HEK293 (cell line): ENCODE measurements around the gene NR3C1.

Experiments used
- CTCF ChIA-PET: fragments of 350-600 bp; formaldehyde crosslinking; extraction: SDS; loops from one replicate; lab custom pipeline; 2021; ENCODE audit warnings: antibody characterized with exemption; lab: Yijun Ruan, JAX
- POLR2A ChIA-PET: fragments of 300-600 bp; formaldehyde crosslinking; extraction: SDS; loops from one replicate; lab custom pipeline; 2020; ENCODE audit warnings: antibody characterized with exemption, inconsistent platforms; lab: Yijun Ruan, JAX
- H3K27ac ChIP-seq: fragments of 200-500 bp; sonication (Bioruptor generic); 2 replicates; pipeline ENCODE4 v1.5.1; 2014; ENCODE audit warnings: low read depth, low read length, control low read depth, inconsistent platforms; ENCODE audit errors: extremely low read depth
- H3K36me3 ChIP-seq, 2 experiments: fragments of 200-500 bp in 1 of 2; sonication (Bioruptor generic) in 1 of 2; 1 replicate in 1 of 2; 2 replicates in 1 of 2; pipeline ENCODE4 v1.5.1; 2014 to 2017; ENCODE audit warnings: inconsistent platforms in 2 of 2, low read length in 2 of 2; ENCODE audit not compliant: control insufficient read depth in 2 of 2, insufficient read depth in 1 of 2
- H3K4me1 ChIP-seq: fragments of 200-500 bp; sonication (Bioruptor generic); 2 replicates; pipeline ENCODE4 v1.5.1; 2014; ENCODE audit warnings: mild to moderate bottlenecking, low read length, inconsistent platforms; ENCODE audit not compliant: control insufficient read depth, insufficient read depth
- H3K4me3 ChIP-seq: 2 replicates; pipeline ENCODE4 v1.5.1; 2011; ENCODE audit warnings: low read depth, mild to moderate bottlenecking, control low read depth, low read length, moderate library complexity
- H3K9me3 ChIP-seq: fragments of 200-500 bp; sonication (Bioruptor generic); 2 replicates; pipeline ENCODE4 v1.5.1; 2014; ENCODE audit warnings: low read depth, low read length, inconsistent platforms; ENCODE audit not compliant: control insufficient read depth, insufficient read depth
- EGR2 ChIP-seq: fragments of 450-650 bp; formaldehyde crosslinking; IDR thresholded peaks from 2 replicates; pipeline ENCODE4 v1.5.1; 2016; ENCODE audit warnings: low read depth, missing biosample characterization, missing genetic modification characterization
- RBAK ChIP-seq: fragments of 450-650 bp; formaldehyde crosslinking; IDR thresholded peaks from 2 replicates; pipeline ENCODE4 v1.5.1; 2016; ENCODE audit warnings: missing biosample characterization, missing genetic modification characterization
- ZFHX2 ChIP-seq: fragments of 450-650 bp; formaldehyde crosslinking; conservative IDR thresholded peaks from 2 replicates; pipeline ENCODE4 v1.5.1; 2016; ENCODE audit warnings: missing biosample characterization, missing genetic modification characterization
- ZNF24 ChIP-seq: fragments of 450-650 bp; formaldehyde crosslinking; IDR thresholded peaks from 2 replicates; pipeline ENCODE4 v1.5.1; 2016; ENCODE audit warnings: missing biosample characterization, missing genetic modification characterization
- ZNF335 ChIP-seq: fragments of 450-650 bp; formaldehyde crosslinking; conservative IDR thresholded peaks from 2 replicates; pipeline ENCODE4 v1.5.1; 2016; ENCODE audit warnings: missing biosample characterization, missing genetic modification characterization
- ZNF621 ChIP-seq: fragments of 450-650 bp; formaldehyde crosslinking; IDR thresholded peaks from 2 replicates; pipeline ENCODE4 v1.5.1; 2017; ENCODE audit warnings: missing biosample characterization, missing genetic modification characterization
- ZNF623 ChIP-seq: fragments of 450-650 bp; formaldehyde crosslinking; IDR thresholded peaks from 2 replicates; pipeline ENCODE4 v1.5.1; 2016; ENCODE audit warnings: missing biosample characterization, missing genetic modification characterization
- ZNF76 ChIP-seq: fragments of 450-650 bp; formaldehyde crosslinking; IDR thresholded peaks from 2 replicates; pipeline ENCODE4; 2016; ENCODE audit warnings: low read depth, missing biosample characterization, missing genetic modification characterization, borderline replicate concordance
- ZNF768 ChIP-seq: fragments of 450-650 bp; formaldehyde crosslinking; IDR thresholded peaks from 2 replicates; pipeline ENCODE4 v1.5.1; 2018; ENCODE audit warnings: missing biosample characterization, mild to moderate bottlenecking, missing genetic modification characterization
- ZNF785 ChIP-seq: fragments of 450-650 bp; formaldehyde crosslinking; IDR thresholded peaks from 2 replicates; pipeline ENCODE4 v1.5.1; 2016; ENCODE audit warnings: missing biosample characterization, missing genetic modification characterization
- ZNF843 ChIP-seq: fragments of 450-650 bp; formaldehyde crosslinking; IDR thresholded peaks from 2 replicates; pipeline ENCODE4 v1.5.1; 2016; ENCODE audit warnings: missing biosample characterization, missing genetic modification characterization
- TF ChIP-seq, protein P1 (sequence below): fragments of 450-650 bp; formaldehyde crosslinking; IDR thresholded peaks from 2 replicates; pipeline ENCODE4 v1.5.1; 2016; ENCODE audit warnings: missing biosample characterization, missing genetic modification characterization
- TF ChIP-seq, protein P2 (sequence below): fragments of 450-650 bp; formaldehyde crosslinking; IDR thresholded peaks from 2 replicates; pipeline ENCODE4 v1.5.1; 2016; ENCODE audit warnings: missing biosample characterization, missing genetic modification characterization

Gene NR3C1

DNA sequence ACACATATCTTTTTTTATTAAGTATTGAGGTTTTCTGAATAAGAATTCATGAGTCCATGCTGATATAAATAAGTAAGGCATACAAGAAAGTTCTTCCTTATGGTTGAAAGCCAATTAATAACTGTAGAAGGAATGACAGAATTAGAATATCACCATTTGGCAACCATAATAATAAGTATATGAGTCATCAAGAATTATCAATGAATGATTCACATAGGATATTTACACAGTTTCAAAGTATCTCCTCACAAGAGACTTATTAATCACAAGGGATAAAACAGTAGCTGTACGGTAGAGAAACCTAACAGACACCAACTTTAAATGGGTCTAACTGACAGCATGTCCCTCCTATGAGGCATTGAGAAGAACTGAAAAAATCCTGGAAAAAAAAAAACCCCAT is 161.6 kb downstream of the NR3C1 start:
- Histone ChIP-seq H3K4me1 (peaks cover 4% of the 10 kb centered on the region; the same call in 1 of the 2 replicates), H3K36me3 (no peaks in the 10 kb centered on the region), H3K27ac (no peak overlapping the region), H3K9me3 (no peaks in the 10 kb centered on the region), H3K4me3 (no peak overlapping the region)
- TF ChIP-seq, protein P1, sequence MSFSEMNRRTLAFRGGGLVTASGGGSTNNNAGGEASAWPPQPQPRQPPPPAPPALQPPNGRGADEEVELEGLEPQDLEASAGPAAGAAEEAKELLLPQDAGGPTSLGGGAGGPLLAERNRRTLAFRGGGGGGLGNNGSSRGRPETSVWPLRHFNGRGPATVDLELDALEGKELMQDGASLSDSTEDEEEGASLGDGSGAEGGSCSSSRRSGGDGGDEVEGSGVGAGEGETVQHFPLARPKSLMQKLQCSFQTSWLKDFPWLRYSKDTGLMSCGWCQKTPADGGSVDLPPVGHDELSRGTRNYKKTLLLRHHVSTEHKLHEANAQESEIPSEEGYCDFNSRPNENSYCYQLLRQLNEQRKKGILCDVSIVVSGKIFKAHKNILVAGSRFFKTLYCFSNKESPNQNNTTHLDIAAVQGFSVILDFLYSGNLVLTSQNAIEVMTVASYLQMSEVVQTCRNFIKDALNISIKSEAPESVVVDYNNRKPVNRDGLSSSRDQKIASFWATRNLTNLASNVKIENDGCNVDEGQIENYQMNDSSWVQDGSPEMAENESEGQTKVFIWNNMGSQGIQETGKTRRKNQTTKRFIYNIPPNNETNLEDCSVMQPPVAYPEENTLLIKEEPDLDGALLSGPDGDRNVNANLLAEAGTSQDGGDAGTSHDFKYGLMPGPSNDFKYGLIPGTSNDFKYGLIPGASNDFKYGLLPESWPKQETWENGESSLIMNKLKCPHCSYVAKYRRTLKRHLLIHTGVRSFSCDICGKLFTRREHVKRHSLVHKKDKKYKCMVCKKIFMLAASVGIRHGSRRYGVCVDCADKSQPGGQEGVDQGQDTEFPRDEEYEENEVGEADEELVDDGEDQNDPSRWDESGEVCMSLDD (tag by site-specific recombination) = no peak
- TF ChIP-seq ZNF335 (tag by site-specific recombination) (no peak), RBAK (no peak), ZNF785 (tag by site-specific recombination) (no peak), ZNF768 (tag by site-specific recombination) (no peak), ZNF76 (no peak), ZNF24 (tag by site-specific recombination) (no peak)
- TF ChIP-seq, protein P2, sequence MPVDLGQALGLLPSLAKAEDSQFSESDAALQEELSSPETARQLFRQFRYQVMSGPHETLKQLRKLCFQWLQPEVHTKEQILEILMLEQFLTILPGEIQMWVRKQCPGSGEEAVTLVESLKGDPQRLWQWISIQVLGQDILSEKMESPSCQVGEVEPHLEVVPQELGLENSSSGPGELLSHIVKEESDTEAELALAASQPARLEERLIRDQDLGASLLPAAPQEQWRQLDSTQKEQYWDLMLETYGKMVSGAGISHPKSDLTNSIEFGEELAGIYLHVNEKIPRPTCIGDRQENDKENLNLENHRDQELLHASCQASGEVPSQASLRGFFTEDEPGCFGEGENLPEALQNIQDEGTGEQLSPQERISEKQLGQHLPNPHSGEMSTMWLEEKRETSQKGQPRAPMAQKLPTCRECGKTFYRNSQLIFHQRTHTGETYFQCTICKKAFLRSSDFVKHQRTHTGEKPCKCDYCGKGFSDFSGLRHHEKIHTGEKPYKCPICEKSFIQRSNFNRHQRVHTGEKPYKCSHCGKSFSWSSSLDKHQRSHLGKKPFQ = no peak
- POLR2A ChIA-PET = no interaction called here
- CTCF ChIA-PET = interaction anchor here (0.6 kb wide), 1 partner anchor 16 kb away, joined by 3 read pairs; no protein-coding TSS in a partner anchor

DNA sequence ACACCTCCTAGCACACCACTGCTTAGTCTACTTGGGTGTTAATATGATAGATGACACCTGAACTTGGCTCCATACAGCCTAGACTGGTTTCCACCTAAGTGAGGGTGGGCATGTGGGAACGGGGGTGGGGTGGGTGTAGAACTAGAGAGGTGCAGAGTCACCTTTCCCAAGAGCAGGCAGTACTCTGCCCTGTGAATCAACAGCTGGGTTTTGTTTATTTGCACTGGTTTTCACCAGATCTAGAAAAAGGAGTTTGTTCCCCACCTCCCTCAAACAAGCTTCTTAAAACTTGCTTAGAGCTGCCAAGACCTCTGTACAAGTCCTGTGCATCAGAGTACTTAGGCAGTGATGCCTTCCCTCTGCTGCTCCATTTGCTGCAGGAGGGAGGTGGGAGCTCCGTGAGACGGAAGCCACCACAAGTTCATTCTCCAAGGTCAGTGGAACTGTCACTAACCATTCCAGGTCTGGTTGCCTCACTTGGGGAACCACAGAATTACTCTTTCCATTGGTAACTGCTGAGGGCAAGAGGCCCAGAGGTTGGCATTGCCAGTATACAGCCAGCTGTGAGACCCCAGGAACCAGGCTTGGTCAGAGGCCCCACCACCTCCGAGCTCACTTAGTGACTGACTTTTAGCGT is 163.5 kb downstream of the NR3C1 start:
- Histone ChIP-seq H3K27ac (no peak overlapping the region), H3K4me3 (no peak overlapping the region), H3K9me3 (no peaks in the 10 kb centered on the region), H3K36me3 (no peaks in the 10 kb centered on the region), H3K4me1 (no peaks in the 10 kb centered on the region)
- TF ChIP-seq EGR2 (tag by site-specific recombination) (peak; percentile 54; the same call in 1 of the 2 replicates), ZNF623 (tag by site-specific recombination) (no peak), ZFHX2 (tag by site-specific recombination) (peak; percentile 47)
- ChIA-PET CTCF (interaction anchor here (0.9 to 1.5 kb wide), 2 partner anchors 20 to 467 kb away, joined by 3 to 4 read pairs; no protein-coding TSS in a partner anchor), POLR2A (no interaction called here)

DNA sequence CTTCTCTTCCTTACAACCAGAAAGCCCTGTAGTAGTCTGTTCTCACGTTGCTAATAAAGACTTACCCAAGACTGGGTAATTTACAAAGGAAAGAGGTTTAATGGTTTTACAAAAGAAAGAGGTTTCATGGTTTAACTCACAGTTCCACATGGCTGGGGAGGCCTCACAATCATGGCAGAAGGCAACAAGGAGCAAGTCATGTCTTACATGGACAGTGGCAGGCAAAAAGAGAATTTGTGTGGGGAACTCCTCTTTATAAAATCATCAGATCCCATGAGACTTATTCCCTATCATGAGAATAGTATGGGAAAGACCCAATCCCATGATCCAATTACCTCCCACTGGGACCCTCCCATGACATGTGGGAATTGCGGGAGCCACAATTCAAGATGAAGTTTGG is 164.9 kb downstream of the NR3C1 start:
- no peak overlapping the region for H3K4me3 ChIP-seq
- CTCF ChIA-PET = no interaction called here
- no peaks in the 10 kb centered on the region for H3K9me3 ChIP-seq
- POLR2A ChIA-PET = no interaction called here
- H3K4me1 ChIP-seq = no peaks in the 10 kb centered on the region
- TF ChIP-seq ZNF843 (tag by site-specific recombination) = no peak
- H3K27ac ChIP-seq = no peak overlapping the region
- no peaks in the 10 kb centered on the region for H3K36me3 ChIP-seq

DNA sequence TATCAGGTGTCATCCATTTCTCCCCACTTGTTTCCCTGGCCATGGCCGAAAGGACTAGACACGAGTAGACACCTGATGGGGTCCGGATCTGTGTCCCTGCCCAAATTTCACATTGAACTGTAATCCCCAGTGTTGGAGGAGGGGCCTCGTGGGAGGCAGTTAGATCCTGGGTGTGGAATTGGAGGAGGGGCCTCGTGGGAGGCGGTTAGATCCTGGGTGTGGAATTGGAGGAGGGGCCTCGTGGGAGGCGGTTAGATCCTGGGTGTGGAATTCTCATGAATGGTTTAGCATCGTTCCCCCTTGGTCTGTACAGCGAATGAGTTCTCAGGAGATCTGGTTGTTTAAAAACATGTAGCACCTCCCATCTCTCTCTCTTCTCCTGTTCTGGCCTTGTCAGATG is 165.8 kb downstream of the NR3C1 start:
- no peak overlapping the region for H3K4me3 ChIP-seq
- no peaks in the 10 kb centered on the region for H3K9me3 ChIP-seq
- TF ChIP-seq ZNF621 (no peak), EGR2 (tag by site-specific recombination) (peak; percentile 54; the same call in 1 of the 2 replicates), ZFHX2 (tag by site-specific recombination) (0 out of 2 replicates have a peak, but pooled peaks have one; percentile 15)
- no peaks in the 10 kb centered on the region for H3K36me3 ChIP-seq
- POLR2A ChIA-PET = no interaction called here
- H3K27ac ChIP-seq = no peak overlapping the region
- no peaks in the 10 kb centered on the region for H3K4me1 ChIP-seq
- CTCF ChIA-PET = interaction anchor here (0.7 kb wide), 1 partner anchor 740 kb away, joined by 6 read pairs; no protein-coding TSS in a partner anchor
